Activated CD4-positive, alpha-beta T cell treated with anti-CD3 and anti-CD28 coated beads, Interleukin-2, amount 50 U/mL, for 4 hours (primary cell): ENCODE measurements around the gene NVL.
"Not testable (repeated sequence)": the region's sequence is repeated elsewhere in the genome, so short reads cannot be mapped to it uniquely, and the experiment has no call there.

Source experiments
- DNase-seq, 2 experiments: peaks; one replicate each; pipeline ENCODE4 v3.0.0-alpha.2; 2020

NVL gene

DNA sequence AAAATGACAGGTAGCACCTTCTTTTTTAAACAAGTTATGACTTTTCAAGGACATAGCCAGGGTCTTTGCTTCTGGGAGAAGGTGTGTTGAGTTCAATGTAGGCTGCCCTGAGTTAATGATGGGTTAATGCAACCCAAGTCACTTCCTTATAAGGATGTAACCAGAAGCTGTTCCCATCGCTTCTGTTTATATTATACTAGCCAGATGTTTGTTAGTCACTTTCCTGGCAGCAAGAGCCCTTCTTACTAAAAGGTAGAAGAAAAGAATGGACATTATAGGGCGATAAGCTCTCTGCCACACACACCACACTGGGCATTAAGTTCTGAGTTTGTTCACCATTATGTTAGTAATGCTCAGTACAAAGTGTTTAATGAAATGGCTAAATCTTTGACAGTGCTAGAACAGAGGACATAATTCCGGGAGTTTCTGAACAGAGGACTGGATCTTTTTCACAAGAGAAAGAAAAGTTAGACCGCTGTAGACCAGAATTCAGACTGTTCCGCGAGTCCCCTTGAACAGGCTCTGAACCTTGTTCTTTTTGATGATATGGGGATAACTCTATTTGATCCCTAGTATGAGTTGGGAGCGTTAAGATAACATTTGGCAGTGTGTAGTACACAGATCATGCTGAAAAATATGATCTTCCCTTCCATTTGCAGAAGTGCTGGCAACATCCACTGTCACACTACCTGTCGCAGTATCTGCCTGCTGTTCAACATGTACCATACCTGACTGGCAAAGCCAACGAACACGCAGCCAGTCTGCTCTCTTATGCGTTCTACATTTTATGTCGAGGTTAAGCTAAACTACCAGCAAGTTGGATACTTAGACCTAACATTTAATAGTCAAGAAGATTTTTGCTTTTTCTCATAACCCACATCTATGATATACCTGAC, 105.9 kb downstream of the NVL start:
- no peak for DNase-seq

GRCh38 chr1:224219612-224220059, 110.3 kb downstream of the NVL start:
- no peak for DNase-seq

- no peak for DNase-seq
Measured at GRCh38 chr1:224219011-224219611, 110.9 kb downstream of the NVL start.

- DNase-seq = no peak
Measured at GRCh38 chr1:224217655-224218623, 112.0 kb downstream of the NVL start.

DNA sequence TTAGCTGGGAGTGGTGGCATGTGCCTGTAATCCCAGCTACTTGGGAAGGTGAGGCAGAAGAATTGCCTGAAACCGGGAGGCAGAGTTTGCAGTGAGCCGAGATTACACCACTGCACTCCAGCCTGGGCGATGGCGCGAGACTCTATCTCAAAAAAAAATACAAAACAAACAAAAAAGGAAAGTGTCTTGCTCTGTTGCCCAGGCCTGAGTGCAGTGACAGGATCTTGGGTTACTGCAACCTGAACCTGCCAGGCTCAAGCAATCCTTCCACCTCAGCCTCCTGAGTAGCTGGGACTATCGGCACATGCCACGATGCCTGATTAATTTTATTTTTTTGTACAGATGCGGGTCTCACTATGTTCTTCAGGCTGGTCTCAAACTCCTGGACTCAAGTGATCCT, 113.6 kb downstream of the NVL start:
- no peak for DNase-seq

DNA sequence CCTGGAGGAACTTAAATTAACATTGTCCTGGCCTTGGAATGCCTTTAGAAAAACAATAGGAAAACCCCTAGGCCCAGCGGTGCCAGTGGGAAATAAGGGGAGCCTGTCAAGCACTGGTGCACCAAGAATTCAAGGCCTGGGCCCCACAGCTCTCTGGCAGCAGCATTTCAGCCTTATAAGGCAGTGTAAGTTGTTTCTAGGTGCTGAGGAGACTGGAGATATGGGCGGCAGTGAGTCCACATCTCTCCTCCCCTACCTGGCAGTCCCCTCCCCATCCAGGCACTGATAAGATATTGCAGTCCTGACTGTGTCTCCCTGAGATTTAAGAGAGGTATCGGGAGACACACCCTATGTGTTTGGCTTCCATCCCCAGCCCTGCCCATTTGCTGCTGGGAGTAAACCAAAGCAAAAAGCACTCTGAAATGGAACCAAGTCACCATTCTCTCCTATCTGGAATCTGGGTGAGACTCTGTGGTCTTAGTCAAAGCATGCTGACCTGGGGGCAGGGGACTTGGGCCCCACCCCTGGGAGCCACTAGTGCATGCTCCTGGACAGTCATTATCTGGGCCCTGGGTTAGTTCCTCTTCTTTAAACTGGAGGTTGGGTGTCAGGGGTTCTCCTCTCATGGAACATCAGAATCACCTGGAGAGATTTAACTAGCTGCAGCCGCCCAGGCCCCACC, 116.4 kb downstream of the NVL start:
- no peak for DNase-seq

GRCh38 chr1:224212618-224213061, 117.3 kb downstream of the NVL start:
- no peak for DNase-seq

DNA sequence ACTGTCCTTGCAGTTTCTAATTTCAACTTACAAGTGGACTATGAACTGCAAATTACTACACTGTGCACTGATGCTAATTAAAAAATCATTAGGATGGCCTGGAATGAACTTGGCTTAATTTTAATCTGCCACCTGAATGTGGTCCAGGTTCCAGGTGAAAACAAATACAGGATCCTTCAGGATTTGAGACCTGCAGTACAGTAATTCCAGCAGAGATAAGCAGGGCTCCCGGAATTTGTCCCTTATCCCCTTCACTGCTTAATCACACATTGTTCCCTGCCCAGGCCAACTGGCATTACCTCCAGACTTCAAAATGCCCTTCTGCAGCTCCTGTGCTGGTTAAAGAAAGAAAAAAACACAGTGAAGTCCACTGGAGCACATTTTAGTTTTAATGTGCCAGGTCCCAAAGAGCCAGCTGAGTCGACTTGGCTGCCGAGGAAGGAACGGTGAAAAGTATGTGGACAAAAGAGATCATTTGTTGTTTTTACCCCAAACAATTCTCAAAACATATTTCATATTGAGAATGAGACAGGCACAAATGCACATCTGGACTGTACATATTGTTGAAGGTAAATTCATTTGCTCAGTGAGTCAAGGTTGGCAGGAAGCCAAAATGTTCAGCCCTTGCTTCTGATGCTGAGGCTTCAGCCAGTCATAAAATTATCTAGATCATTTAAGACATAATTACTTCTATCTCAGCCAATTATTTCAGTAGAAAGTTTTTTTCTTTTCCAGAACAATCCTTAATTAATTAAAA, 118.6 kb downstream of the NVL start:
- DNase-seq = no peak

- not testable (repeated sequence) for DNase-seq
Measured at GRCh38 chr1:224205931-224206538, 123.9 kb downstream of the NVL start.

GRCh38 chr1:224205438-224205840, 124.5 kb downstream of the NVL start:
- peak in 1 of 2 experiments; percentile 5 for DNase-seq

DNA sequence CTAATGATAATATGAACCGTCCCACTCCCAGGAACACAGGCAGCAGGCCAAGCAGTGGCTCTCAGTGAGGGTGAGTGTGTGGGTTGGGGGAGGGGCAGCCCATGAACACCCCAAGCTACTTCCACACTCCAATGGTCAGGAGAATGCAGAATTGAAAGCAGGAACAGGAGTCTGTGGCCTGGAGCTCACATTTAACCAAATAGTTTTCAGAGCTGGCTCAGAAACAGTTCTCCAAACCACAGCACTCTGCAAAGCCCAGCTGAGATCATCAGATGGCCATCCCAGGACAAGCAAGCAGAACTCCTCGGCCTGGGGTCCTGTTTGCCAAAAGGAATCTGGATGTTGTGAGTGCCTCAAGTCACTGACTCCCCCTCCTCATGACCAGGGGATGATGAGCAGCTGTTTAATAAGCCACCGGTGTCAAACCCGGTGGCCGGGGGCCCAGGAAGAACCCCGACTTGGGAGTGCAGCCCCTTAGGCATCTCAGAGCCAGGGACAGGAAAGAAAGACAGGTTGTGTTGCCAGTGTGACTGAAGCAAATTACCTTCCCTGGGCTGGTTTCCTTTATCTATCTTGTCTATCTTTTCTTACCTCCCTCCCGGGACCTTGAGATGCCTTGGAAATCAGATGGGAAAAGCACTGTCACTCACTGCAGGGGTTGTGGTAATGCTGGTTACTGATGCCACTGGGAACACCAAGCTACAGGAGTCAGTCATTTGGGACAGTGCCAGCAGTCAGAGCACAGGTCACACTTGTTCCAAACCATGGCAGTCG, 126.5 kb downstream of the NVL start:
- DNase-seq = no peak

GRCh38 chr1:224201853-224202252, 128.1 kb downstream of the NVL start:
- no peak for DNase-seq

GRCh38 chr1:224201383-224201782, 128.6 kb downstream of the NVL start:
- no peak for DNase-seq

DNA sequence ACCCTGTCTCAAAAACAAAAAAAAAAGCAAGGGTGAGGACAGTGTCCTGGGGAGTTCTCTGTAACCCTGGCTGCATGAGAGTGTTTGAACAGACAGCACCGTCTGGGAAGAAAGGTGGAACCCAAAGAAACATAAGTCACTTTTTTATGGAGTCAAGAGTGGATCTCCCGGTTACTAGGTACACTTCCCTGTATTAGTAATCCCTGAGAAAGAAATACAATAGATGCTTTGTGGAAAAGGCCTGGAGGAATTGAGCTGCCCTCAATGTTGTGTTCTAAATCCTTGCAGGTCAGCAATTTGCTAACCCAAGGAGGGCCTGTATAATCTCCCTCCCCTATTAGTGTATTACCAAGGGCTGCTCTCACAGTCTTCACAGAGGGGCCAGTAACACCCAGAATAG, 130.3 kb downstream of the NVL start:
- DNase-seq = no peak

GRCh38 chr1:224198572-224198971, 131.4 kb downstream of the NVL start:
- DNase-seq = no peak

GRCh38 chr1:224196813-224197600, 133.0 kb downstream of the NVL start:
- no peak for DNase-seq

DNA sequence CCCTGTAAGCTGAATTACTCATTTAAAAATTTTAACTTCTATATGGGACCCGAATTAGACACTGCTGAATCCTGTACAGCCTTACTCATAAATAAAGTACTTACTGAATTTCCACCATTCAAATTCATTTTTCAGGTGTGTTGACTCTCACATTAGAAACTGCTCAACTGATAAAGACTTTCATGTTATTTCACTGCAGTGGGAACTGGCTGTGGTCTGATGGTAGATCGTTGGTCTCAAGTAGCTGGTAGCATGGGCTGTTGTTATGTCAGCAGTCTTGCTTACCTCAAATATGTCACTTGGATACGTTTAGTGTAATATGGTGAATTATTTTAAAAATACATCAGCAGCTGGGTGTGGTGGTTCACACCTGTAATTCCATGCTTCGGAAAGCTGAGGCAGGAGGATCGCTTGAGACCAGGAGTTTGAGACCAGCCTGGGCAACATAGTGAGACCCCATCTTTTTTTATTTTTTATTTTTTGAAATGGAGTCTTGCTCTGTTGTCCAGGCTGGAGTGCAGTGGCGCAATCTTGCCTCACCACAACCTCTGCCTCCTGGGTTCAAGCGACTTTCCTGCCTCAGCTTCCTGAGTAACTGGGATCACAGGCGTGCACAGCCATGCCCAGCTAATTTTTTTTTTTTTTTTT, 136.5 kb downstream of the NVL start:
- no peak for DNase-seq

DNA sequence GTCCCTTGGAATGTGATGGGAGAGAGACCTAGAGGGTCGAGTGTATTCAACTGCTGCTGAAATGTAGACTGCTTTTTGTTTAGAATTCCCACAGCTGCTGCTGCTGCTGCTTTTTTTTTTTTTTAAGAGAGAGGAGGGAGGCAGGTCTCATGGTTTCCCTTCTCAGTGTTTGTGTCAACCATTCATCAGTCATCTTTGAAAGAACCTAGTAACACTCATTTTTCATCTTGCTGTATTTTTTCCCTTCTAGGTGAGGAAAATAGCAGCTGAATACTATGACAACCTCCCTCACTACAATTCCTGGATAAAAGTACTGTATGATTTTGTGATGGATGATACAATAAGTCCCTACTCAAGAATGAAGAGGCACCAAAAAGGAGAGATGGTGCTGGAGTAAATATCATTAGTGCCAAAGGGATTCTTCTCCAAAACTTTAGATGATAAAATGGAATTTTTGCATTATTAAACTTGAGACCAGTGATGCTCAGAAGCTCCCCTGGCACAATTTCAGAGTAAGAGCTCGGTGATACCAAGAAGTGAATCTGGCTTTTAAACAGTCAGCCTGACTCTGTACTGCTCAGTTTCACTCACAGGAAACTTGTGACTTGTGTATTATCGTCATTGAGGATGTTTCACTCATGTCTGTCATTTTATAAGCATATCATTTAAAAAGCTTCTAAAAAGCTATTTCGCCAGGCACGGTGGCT, 137.7 kb downstream of the NVL start:
- no peak for DNase-seq
